Measurements from ENCODE around the gene PCSK1.

DNA sequence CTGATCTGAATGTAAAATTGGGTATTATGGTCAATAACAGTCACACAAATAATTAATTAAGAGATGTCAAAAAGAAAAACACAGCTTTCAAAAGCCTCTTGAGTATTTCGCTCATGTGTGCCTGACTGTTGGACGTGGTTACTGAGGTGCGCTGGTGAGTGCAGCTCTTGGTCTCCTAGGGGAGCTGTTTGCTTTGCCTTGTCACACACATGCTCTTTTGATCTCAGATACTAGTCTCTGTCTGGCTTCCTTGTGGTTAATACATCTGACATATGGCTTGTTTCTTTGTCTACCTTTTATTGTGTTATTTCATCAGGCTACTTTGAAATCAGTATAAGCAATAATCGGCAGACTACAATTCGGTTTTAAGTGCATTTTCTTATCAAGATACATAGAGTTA is 51.5 kb downstream of the PCSK1 start:
- TF ChIP-seq, protein P1, sequence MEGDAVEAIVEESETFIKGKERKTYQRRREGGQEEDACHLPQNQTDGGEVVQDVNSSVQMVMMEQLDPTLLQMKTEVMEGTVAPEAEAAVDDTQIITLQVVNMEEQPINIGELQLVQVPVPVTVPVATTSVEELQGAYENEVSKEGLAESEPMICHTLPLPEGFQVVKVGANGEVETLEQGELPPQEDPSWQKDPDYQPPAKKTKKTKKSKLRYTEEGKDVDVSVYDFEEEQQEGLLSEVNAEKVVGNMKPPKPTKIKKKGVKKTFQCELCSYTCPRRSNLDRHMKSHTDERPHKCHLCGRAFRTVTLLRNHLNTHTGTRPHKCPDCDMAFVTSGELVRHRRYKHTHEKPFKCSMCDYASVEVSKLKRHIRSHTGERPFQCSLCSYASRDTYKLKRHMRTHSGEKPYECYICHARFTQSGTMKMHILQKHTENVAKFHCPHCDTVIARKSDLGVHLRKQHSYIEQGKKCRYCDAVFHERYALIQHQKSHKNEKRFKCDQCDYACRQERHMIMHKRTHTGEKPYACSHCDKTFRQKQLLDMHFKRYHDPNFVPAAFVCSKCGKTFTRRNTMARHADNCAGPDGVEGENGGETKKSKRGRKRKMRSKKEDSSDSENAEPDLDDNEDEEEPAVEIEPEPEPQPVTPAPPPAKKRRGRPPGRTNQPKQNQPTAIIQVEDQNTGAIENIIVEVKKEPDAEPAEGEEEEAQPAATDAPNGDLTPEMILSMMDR (conservative IDR thresholded peaks at IDR 0.05; ENCODE audit: low read length), result no peak
- no peak for TF ChIP-seq EZH2phosphoT487 (IDR thresholded peaks at IDR 0.05; ENCODE audit: borderline replicate concordance, low read depth, low read length)
